Activated CD4-positive, alpha-beta T cell treated with anti-CD3 and anti-CD28 coated beads, Interleukin-2, Interleukin-4, amounts not matched to agents 100 ng/mL and 50 ng/mL, durations not matched to agents 16 hours and 8 hours (primary cell): ENCODE measurements around the gene RNF212.

Source experiments
- DNase-seq: peaks from one replicate; pipeline ENCODE4 v3.0.0-alpha.2; 2020; ENCODE audit warnings: low spot score

The RNF212 gene

DNA sequence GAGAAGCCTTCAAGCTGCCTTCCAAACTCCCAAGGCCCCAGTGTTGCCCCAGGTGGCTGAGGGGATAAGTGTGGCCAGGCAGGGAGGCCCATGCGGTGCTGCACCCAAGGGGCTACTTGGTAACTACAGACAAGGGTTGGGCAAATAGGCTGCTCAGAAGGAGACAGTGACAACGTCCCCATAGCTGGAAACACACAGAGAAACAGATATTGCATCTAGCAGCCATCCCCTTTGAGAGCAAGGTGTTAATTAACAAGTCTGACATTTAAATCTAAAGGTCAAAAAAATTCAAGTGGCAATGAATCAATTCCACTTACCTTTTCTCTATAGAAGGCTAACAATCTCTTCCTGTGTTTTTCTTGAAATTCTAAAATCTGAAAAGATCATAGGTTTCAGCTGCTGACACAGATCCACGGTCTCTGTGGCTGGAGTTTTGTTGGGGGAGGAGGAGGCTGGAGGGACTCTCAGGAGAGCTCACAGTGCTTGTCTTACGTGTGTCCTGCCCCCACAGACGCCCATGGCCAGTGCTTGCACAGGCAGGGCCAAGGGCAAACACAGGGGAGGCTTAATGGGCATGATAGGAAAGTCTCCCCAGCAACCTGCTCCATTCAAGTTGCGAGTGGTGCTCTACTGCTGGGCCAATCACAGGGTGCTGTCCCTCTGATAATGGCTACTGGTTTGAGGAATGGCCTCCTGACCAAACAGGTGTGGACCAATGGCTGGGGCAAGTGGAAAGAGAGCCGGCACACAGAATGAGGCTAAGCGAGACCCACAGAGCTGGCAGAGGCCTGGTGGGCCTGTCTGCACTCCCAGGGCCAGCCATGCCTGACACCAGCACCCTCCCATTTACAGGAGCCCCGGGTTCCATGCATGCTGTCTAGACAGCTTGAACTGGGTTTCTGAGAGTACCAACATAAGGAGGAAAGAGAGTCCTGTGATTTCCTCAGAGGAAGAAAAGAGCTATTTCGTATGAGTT lies 22.6 kb downstream of the RNF212 start:
- DNase-seq = no peak

DNA sequence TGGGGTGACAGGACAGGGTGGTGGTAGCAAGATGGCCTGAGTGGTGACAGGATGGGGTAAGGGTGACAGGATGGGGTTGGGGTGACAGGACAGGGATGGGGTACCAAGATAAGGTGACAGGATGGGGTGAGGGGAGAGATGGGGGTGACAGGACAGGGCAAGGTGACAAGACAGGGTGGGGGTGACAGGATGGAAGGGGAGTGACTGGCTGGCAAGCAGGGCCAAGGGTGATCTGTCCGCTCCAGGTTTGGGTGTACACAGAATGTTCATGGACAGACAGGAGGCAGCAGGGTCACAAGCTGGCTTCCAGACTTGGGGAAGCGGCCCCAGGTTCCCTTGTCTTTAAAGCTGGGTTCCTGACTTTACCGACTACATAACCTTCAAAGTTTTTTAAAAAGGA lies 23.3 kb downstream of the RNF212 start:
- no peak for DNase-seq

- no peak for DNase-seq
Observed at GRCh38 chr4:1087371-1087770, 26.0 kb downstream of the RNF212 start.

DNA sequence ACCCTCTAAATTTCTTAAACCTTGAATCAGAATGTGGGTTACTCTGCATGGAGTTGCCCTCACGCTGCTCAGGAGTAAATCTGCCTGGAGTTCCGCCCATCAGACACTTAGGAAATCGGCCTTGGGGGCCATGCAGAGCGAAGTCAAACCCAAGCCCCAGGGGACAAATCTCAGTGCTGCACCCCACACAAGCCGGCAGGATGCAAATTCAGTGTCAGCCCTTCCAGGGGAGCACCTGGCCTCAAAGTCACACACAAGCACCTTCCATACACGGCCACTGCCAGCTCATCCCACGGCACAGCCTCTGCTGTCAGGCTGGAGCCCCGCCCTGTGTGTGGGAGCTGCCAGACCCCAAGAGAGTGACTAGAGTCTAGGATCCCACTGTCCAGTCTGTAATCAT lies 27.4 kb downstream of the RNF212 start:
- no peak for DNase-seq

- DNase-seq = no peak
Observed at GRCh38 chr4:1085404-1085799, 28.0 kb downstream of the RNF212 start.

GRCh38 chr4:1084796-1085403 lies 28.5 kb downstream of the RNF212 start:
- no peak for DNase-seq

- DNase-seq = no peak
Observed at GRCh38 chr4:1084394-1084793, 29.0 kb downstream of the RNF212 start.

- DNase-seq = peak; percentile 20
Observed at GRCh38 chr4:1082215-1083182, 30.9 kb downstream of the RNF212 start.

GRCh38 chr4:1081689-1082040 lies 31.7 kb downstream of the RNF212 start:
- no peak for DNase-seq

DNA sequence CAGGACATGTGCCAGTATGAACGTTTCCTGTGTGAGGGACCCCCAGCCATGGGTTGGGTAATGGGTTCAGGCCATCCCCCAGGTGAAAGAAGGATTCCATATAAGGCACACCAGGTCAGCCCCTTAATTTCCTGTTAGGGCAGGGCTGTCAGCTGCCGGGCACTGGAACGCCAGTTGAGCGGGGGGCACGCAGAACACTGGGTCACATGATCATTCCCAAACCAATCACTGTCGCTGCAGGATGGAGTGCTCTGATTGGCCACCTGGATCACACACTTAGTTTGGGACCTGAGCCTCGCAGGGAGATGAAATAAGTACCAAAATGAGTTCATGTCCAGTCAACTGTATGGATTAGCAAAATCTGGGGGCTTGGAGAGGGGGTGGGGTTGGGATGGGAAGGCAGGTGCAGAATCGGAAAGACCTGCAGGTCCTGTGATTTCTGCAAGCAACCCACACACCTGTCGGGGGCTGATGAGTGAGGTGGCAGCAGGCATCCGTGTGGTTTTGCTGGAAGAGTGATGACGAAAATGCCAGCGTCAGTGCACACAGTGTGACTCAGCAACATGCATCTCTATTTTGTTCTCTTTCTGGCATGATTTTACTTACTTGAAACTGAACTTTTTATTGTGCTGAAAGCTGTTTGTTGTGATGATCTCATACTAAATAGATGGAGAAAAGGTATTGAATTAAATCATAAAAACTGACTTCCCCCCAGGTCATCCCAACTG lies 32.2 kb downstream of the RNF212 start:
- DNase-seq = peak; percentile 11

GRCh38 chr4:1080432-1080831 lies 32.9 kb downstream of the RNF212 start:
- no peak for DNase-seq

DNA sequence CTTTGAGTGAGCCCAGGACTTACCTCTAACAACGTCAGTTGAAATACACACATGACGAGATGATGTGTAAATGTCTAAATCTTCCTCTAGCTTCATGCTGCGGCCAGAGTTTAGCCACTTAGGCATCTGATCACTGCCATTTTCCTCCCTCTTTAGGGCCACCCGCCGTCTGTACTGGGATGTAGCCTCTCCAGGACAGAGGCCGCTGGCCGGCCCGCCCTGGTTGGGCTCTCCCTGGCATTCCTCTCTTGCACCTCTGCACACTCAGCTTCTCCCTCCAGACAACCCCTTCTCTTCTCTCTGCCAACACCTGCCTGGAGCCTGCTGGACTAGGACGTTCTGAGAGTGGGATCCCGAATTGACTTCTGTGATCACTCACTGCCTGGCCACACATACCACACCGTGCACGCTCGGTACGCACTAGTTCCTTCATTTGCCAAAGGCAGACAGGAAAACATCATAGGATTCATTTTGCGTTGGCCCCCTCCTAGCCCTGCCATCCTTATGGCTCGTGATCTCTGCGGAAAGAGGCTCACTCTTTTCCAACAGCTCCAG lies 33.6 kb downstream of the RNF212 start:
- DNase-seq = no peak

DNA sequence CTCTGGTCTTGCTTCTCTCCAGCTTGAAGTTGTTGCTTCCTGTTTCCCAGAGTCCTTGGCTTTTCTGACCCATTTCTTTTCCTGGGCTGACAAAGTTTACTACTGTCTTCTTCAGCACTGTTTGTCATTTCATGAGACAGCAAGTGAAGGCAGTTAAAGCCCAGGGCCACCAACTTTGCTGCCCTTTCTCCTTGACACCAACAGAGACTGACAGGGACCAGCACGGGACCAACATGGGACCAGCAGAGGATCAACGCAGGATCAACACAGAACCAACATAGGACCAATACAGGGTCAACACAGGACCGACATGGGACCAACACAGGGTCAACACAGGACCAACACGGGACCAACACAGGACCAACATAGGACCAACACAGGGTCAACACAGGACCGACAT lies 34.9 kb downstream of the RNF212 start:
- DNase-seq = no peak

GRCh38 chr4:1077711-1078477 lies 35.5 kb downstream of the RNF212 start:
- no peak for DNase-seq

DNA sequence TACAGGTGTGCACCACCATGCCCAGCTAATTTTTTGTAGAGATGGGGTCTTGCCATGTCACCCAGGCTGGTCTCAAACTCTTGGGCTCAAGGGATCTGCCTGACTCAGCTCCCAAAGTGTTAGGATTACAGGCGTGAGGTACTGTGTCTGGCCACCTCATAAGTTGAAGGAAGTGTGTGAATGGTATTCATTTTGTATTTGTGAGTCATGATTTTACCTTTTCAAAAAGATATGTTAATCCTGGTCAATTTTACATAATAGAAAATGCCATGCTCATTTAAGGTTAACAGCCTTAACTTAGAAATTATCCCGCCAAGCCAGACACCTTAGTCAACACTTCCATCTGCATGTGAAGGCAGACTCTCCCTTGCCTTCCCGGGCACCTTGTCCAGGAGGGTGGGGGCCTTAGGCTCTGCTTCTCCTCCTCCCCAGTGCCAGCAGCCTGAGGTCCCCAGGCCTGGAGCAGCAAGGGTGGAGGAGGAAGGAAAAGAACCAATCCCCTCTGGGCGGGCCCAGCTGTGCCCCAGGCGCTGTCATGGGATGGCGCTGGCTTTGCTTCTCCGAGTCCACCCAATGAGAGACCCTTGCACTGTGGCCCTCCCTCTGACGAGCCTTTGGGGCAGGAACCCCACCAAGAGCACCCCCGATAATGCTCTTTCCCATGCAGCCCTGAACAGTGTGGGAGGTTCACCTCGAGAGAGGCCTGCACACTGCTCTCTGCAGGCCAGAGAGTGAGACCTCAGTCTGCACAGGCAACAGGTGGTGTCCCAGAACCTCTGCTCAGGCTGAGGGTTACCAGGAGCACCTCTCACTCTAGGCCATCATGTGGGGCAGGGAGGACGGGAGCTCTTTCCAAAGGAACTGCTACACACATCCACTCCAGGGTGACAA lies 37.3 kb downstream of the RNF212 start:
- DNase-seq = no peak

DNA sequence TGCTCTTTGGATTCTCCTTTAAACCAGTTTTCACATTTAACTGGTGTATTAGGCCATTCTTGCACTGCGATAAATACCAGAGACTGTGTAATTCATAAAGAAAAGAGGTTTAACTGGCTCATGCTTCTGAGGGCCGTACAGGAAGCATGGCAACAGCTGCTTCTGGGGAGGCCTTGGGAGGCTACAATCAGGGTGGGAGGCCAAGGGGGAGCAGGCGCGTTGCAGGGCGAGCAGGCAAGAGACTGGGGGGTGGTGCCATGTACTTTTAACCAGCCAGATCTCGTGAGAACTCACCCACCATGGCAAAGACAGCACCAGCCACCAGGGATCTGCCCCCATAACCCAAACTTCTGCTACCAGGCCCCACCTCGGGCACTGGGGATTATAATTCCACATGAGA lies 38.1 kb downstream of the RNF212 start:
- DNase-seq = no peak

DNA sequence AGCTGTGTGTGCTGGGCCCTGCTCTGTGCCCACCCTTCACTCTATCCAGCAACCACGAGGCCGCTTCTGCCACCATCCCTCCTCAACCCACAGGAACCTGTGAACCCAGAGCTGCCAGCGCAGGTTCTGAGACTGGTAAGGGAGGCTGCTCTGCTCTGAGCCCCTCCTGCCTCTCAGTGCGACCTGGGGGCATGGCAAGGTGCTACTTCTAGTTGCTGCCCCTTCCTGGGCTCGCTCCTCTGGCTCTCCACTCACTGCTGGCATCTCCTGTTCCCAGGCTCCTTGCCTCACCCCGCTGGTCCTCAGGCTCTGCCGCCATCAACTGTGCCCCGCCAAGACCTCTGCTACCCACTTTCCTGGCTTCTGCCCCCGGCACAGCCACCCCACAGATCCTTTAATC lies 39.3 kb downstream of the RNF212 start:
- no peak for DNase-seq

- DNase-seq = peak; percentile 52
Observed at GRCh38 chr4:1072830-1073446, 40.4 kb downstream of the RNF212 start.

DNA sequence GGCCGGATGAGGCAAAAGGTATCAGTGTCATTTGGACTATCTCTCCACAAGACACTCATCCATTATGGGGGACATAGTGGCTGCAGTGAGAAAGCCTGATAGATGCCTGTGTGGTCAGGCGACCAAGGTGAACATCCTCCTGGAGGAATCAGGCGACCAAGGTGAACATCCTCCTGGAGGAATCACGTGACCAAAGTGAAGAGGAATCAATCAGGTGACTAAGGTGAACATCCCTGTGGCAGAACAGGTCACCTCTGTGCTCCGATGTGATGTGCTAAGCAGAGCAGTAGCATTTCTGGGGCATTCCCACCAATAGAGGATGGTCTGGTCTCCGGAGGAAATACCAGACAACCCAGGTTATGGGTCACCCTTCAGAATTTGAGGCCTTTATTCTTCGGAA lies 44.0 kb downstream of the RNF212 start:
- no peak for DNase-seq
